HFFc6 (cell line): ENCODE measurements around the gene SSBP4. TPM values are rescaled to one million over a fixed set of nuclear protein-coding genes. Genes with fewer than 3 reads are reported as not detected.
"Not testable (repeated sequence)": the region's sequence is repeated elsewhere in the genome, so short reads cannot be mapped to it uniquely, and the experiment has no call there.

Experiments
- DNase-seq: peaks from one replicate; pipeline ENCODE4 v3.0.0-alpha.2; 2018
- H3K27ac Mint-ChIP-seq: 2 replicates; pipeline ENCODE4 v1.8.0; 2020; ENCODE audit warnings: mild to moderate bottlenecking, mixed read lengths
- H3K27me3 Mint-ChIP-seq: 2 replicates; pipeline ENCODE4 v1.8.0; 2021; ENCODE audit warnings: mild to moderate bottlenecking, moderate library complexity, mixed read lengths; ENCODE audit not compliant: insufficient read depth
- H3K36me3 Mint-ChIP-seq: 2 replicates; pipeline ENCODE4 v1.8.0; 2021; ENCODE audit warnings: low read depth, mixed read lengths
- H3K4me1 Mint-ChIP-seq: 2 replicates; pipeline ENCODE4 v1.8.0; 2020; ENCODE audit warnings: low read depth, mixed read lengths
- H3K4me3 Mint-ChIP-seq: 2 replicates; pipeline ENCODE4 v1.8.0; 2020; ENCODE audit warnings: mild to moderate bottlenecking, moderate library complexity, mixed read lengths
- H3K9me3 Mint-ChIP-seq: 2 replicates; pipeline ENCODE4 v1.8.0; 2020; ENCODE audit warnings: mild to moderate bottlenecking, mixed read lengths
- total RNA-seq, 6 experiments: library from RNA; stranded (reverse); fragmentation: NEBNext Ultra II Directional; extraction: Animal tissue kit (Norgen Biotek cat#: 25700); gene quantifications; 2 replicates in 1 of 6; 3 replicates in 5 of 6; pipeline ENCODE4 v1.2.3, GENCODE V29; 2021
- TF ChIP-seq, protein P1 (sequence below): fragments of 200-600 bp; sonication (generic); IDR thresholded peaks from 2 replicates; pipeline ENCODE4 v1.5.0; 2021; ENCODE audit warnings: antibody characterized with exemption, mild to moderate bottlenecking

Gene SSBP4
- total RNA-seq, 6 experiments from 2014 or later, result 76.4 to 84.3 (median 80.4) TPM

DNA sequence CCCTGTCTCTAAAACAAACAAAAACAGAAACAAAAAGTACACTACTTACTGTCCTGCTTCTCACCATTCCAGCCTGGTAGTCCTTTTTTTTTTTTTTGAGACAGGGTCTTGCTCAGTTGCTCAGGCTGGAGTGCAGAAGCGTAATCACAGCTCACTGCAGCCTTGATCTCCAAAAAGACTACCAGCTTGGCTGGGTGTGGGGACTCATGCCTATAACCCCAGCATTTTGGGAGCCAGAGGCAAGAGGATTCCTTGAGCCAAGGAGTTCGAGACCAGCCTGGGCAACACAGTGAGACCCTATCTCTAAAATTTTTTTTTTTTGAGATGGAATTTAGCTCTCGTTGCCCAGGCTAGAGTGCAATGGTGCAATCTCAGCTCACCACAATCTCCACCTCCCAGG lies 38.4 kb upstream of the SSBP4 start:
- Mint-ChIP-seq H3K36me3 (no peaks in the 10 kb centered on the region), H3K4me3 (no peak overlapping the region), H3K27ac (peak overlapping the region; percentile 85), H3K4me1 (peaks cover 37% of the 10 kb centered on the region), H3K27me3 (peaks cover 3% of the 10 kb centered on the region), H3K9me3 (no peaks in the 10 kb centered on the region)
- TF ChIP-seq, protein P1, sequence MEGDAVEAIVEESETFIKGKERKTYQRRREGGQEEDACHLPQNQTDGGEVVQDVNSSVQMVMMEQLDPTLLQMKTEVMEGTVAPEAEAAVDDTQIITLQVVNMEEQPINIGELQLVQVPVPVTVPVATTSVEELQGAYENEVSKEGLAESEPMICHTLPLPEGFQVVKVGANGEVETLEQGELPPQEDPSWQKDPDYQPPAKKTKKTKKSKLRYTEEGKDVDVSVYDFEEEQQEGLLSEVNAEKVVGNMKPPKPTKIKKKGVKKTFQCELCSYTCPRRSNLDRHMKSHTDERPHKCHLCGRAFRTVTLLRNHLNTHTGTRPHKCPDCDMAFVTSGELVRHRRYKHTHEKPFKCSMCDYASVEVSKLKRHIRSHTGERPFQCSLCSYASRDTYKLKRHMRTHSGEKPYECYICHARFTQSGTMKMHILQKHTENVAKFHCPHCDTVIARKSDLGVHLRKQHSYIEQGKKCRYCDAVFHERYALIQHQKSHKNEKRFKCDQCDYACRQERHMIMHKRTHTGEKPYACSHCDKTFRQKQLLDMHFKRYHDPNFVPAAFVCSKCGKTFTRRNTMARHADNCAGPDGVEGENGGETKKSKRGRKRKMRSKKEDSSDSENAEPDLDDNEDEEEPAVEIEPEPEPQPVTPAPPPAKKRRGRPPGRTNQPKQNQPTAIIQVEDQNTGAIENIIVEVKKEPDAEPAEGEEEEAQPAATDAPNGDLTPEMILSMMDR, result no peak
- DNase-seq, result no peak

DNA sequence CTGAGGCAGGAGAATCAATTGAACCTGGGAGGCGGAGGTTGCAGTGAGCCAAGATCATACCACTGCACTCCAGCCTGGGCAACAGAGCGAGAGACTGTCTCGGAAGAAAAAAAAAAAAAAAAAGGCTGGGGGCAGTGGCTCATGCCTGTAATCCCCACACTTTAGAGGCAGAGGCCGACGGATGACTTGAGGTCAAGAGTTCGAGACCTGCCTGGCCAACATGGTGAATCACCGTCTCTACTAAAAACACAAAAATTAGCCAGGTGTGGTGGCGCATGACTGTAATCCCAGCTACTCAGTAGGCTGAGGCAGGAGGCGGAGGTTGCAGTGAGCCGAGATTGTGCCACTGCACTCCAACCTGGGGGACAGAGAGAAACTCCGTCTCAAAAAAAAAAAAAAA lies 35.6 kb upstream of the SSBP4 start:
- not testable (repeated sequence) for H3K4me3 Mint-ChIP-seq, H3K27ac Mint-ChIP-seq

DNA sequence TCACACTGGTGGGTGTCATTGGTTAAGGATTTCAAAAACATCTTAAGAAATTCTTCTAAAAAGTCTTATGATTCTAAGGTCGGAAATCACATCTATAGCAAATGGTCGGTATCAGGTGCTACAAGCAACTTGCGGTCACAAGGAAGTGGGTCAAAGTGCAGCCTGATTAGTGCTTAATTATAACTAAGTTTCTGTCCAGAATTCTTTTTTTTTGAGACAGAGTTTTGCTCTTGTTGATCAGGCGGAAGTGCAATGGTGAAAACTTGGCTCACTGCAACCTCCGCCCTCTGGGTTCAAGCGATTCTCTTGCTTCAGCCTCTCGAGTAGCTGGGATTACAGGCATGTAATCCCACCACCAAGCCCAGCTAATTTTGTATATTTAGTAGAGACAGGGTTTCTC lies 34.4 kb upstream of the SSBP4 start:
- peaks cover 3% of the 10 kb centered on the region for H3K27me3 Mint-ChIP-seq
- TF ChIP-seq, protein P1, result no peak
- H3K4me3 Mint-ChIP-seq, result no peak overlapping the region
- peaks cover 8% of the 10 kb centered on the region; the same call in 1 of the 2 replicates for H3K36me3 Mint-ChIP-seq
- H3K27ac Mint-ChIP-seq, result no peak overlapping the region
- H3K9me3 Mint-ChIP-seq, result no peaks in the 10 kb centered on the region
- peaks cover 28% of the 10 kb centered on the region for H3K4me1 Mint-ChIP-seq
- DNase-seq, result no peak

More for the DNA sequence above, 35.6 kb upstream of the SSBP4 start:
- H3K27me3 Mint-ChIP-seq, DNase-seq, H3K9me3 Mint-ChIP-seq, H3K36me3 Mint-ChIP-seq: not testable (repeated sequence)
- peaks cover 35% of the 10 kb centered on the region for H3K4me1 Mint-ChIP-seq

DNA sequence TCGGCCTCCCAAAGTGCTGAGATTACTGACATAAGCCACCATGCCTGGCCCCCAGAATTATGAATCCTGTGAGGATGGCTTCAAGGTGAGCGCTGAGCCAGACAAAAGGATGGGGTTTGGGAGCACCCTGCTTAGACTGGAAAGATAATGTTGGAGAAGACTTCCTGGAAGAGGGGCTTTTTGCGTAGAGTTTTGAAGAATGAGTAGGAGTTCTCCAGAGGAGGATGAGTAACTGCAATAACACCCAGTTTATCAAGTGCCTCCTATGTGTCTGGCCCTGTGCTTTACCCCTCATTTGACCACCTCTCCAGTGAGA lies 33.9 kb upstream of the SSBP4 start:
- Mint-ChIP-seq H3K4me1 (peaks cover 23% of the 10 kb centered on the region), H3K4me3 (0 out of 2 replicates have a peak overlapping the region, but pooled peaks have one; percentile 91), H3K27ac (peak overlapping the region; percentile 72), H3K27me3 (peaks cover 3% of the 10 kb centered on the region), H3K9me3 (no peaks in the 10 kb centered on the region), H3K36me3 (peaks cover 9% of the 10 kb centered on the region; the same call in 1 of the 2 replicates)
- TF ChIP-seq, protein P1, result no peak
- DNase-seq, result no peak

DNA sequence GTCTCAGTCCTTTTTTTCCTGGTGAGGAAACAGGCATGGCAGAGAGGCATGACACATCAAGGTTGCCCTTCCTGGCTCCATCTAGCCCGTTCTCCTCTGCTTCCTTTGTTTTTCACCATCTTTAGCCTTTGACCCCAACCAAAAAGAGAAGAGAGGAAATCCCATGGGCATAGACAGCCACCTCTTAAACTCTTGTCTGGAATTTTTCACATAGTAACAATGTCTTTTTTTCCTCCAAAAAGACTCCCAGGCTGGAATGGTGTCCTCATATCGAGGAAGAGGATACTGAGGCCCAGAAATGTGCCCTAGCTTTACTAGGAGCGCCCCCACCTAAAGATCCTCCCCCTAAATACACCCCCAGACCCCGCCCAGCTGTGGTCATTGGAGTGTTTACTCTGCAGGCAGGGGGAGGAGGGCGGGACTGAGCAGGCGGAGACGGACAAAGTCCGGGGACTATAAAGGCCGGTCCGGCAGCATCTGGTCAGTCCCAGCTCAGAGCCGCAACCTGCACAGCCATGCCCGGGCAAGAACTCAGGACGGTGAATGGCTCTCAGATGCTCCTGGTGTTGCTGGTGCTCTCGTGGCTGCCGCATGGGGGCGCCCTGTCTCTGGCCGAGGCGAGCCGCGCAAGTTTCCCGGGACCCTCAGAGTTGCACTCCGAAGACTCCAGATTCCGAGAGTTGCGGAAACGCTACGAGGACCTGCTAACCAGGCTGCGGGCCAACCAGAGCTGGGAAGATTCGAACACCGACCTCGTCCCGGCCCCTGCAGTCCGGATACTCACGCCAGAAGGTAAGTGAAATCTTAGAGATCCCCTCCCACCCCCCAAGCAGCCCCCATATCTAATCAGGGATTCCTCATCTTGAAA lies 33.3 kb upstream of the SSBP4 start, which contains the start of gene GDF15:
Gene GDF15 (plus strand): TSS at position 484 of the 868 bp plus-strand sequence. CDS start 32 bp downstream, at position 516.
- Mint-ChIP-seq H3K27me3 (peaks cover 3% of the 10 kb centered on the region), H3K4me3 (peak within 1 kb of the TSS; percentile 91), H3K4me1 (peaks cover 22% of the 10 kb centered on the region), H3K36me3 (peaks cover 9% of the 10 kb centered on the region; the same call in 1 of the 2 replicates), H3K27ac (peak within 1 kb of the TSS; percentile 72), H3K9me3 (no peaks in the 10 kb centered on the region)
- TF ChIP-seq, protein P1, result peak; percentile 85
- peak; percentile 83 for DNase-seq
